Stimulated activated naive CD8-positive, alpha-beta T cell treated with anti-CD3 and anti-CD28 coated beads, Interleukin-15, amount 100 ng/mL, for 72 hours (primary cell): ENCODE results near the gene LCNL1.
A peak's percentile ranks its signal among the peaks of the same experiment; 100 is the strongest.

Source experiments
- ATAC-seq: fragments of 150-1000 bp; cut with Tn5 transposase; 2 replicates; pipeline ENCODE4 v1.10.0; 2021; ENCODE audit warnings: mild to moderate bottlenecking, moderate library complexity
- DNase-seq, 2 donors: peaks; one replicate each; pipeline ENCODE4 v3.0.0; 2021 to 2022
- H3K27ac Mint-ChIP-seq, 2 donors: one replicate each; pipeline ENCODE4 v1.8.0; 2022; ENCODE audit warnings: mild to moderate bottlenecking in 2 of 2, mixed read lengths in 2 of 2, moderate library complexity in 2 of 2
- H3K27me3 Mint-ChIP-seq: one replicate; pipeline ENCODE4 v1.8.0; 2022; ENCODE audit warnings: mixed read lengths
- H3K4me1 Mint-ChIP-seq: one replicate; pipeline ENCODE4 v1.8.0; 2022; ENCODE audit warnings: mild to moderate bottlenecking, mixed read lengths
- H3K4me3 Mint-ChIP-seq, 2 donors: one replicate each; pipeline ENCODE4 v1.8.0; 2022; ENCODE audit warnings: mild to moderate bottlenecking in 2 of 2, mixed read lengths in 2 of 2, moderate library complexity in 1 of 2
- H3K9me3 Mint-ChIP-seq, 2 donors: one replicate each; pipeline ENCODE4 v1.8.0; 2022; ENCODE audit warnings: mixed read lengths in 2 of 2

Gene LCNL1

GRCh38 chr9:137015976-137016375 is 33.2 kb downstream of the LCNL1 start:
- no peak overlapping the region for H3K27ac Mint-ChIP-seq
- H3K27me3 Mint-ChIP-seq: no peaks in the 10 kb centered on the region
- DNase-seq (no peak), ATAC-seq (no peak)
- no peak overlapping the region for H3K4me3 Mint-ChIP-seq
- no peaks in the 10 kb centered on the region for H3K9me3 Mint-ChIP-seq
- H3K4me1 Mint-ChIP-seq: peaks cover 8% of the 10 kb centered on the region

DNA sequence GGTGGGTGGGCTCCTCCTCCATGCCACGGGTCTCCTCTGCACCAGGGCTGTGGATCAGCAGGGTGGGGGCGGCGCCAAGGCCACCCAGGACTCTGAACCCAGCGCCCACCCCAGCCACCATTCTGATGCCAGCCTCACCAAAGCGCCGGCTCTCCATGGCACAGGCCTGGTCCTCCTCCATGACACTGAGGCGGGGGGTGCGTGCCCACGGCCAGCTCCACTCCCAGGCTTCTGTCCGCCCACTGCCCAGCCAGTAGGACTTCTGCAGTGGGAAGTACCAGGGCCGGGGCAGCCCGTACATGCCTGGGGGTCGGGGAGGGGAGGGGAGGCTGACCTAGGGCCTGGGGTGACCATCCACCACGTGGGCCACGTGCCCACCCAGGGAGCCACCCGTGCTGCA is 33.6 kb downstream of the LCNL1 start:
- H3K9me3 Mint-ChIP-seq: no peaks in the 10 kb centered on the region
- peak; percentile 5 for ATAC-seq
- H3K4me3 Mint-ChIP-seq: no peak overlapping the region
- no peak for DNase-seq
- no peak overlapping the region for H3K27ac Mint-ChIP-seq
- H3K4me1 Mint-ChIP-seq: peaks cover 8% of the 10 kb centered on the region
- no peaks in the 10 kb centered on the region for H3K27me3 Mint-ChIP-seq

DNA sequence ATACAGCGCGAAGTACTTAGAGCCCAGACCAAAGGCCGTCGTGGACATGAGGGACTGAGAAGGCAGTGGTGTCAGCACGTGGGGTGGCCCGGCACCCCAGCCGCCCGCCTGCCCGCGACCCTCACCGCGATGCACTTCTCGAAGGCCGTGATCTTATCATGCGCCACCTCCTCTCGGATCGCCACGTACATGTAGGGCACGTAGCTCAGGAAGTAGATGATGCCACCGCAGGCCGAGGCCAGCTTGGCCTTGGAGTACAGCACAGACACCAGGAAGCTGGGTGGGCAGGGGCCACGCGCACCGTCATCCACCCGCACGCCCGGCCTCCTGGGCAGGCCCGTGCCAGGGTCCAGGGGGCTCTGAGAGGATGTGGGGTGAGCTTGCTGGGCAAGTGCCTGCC is 34.3 kb downstream of the LCNL1 start:
- ATAC-seq: no peak
- no peaks in the 10 kb centered on the region for H3K9me3 Mint-ChIP-seq
- H3K4me3 Mint-ChIP-seq: no peak overlapping the region
- no peaks in the 10 kb centered on the region for H3K27me3 Mint-ChIP-seq
- H3K27ac Mint-ChIP-seq: no peak overlapping the region
- peaks cover 14% of the 10 kb centered on the region for H3K4me1 Mint-ChIP-seq
- no peak for DNase-seq

DNA sequence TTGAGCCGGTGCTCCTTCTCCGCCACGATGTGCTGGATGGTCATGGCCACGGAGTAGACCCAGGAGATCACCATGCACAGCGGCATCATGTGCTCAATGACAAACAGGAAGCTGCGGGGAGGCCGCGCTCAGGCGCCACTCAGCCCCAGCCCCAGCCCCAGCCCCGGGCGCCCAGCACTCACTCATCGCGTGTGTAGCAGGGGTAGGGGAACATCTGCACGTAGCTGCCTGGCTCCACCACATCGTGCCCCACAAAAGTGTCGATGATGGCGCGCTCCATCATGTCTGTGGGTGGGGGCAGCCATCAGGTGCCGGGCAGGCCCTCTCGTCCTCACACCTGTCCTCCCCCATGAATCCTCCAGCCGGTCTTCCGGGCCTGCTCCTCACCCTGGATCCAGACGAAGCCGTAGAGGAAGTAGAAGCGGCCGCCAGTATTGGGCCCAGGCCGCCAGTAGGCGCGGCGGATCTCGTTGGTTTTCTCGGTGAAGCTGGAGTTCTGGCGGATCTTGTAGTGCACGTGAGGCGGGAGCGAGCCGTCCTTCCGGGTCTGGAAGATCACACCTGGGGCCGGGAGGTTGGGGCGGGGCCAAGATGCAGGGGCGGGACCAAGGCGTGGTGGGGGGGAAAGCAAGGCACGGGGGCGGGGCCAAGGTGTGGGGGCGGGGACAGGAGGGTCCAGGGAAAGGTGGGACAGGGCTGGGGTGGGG is 35.2 kb downstream of the LCNL1 start:
- H3K9me3 Mint-ChIP-seq: no peaks in the 10 kb centered on the region

GRCh38 chr9:137018761-137019559 is 36.2 kb downstream of the LCNL1 start:
- peaks cover 20% of the 10 kb centered on the region for H3K4me1 Mint-ChIP-seq
- no peak overlapping the region for H3K4me3 Mint-ChIP-seq
- ATAC-seq (no peak), DNase-seq (no peak)
- no peak overlapping the region for H3K27ac Mint-ChIP-seq
- no peaks in the 10 kb centered on the region for H3K27me3 Mint-ChIP-seq
- no peaks in the 10 kb centered on the region for H3K9me3 Mint-ChIP-seq

More for the DNA sequence above, 35.2 kb downstream of the LCNL1 start:
- DNase-seq: no peak
- ATAC-seq: no peak
- Mint-ChIP-seq H3K4me1 (peaks cover 17% of the 10 kb centered on the region), H3K27ac (no peak overlapping the region), H3K27me3 (no peaks in the 10 kb centered on the region), H3K4me3 (no peak overlapping the region)

DNA sequence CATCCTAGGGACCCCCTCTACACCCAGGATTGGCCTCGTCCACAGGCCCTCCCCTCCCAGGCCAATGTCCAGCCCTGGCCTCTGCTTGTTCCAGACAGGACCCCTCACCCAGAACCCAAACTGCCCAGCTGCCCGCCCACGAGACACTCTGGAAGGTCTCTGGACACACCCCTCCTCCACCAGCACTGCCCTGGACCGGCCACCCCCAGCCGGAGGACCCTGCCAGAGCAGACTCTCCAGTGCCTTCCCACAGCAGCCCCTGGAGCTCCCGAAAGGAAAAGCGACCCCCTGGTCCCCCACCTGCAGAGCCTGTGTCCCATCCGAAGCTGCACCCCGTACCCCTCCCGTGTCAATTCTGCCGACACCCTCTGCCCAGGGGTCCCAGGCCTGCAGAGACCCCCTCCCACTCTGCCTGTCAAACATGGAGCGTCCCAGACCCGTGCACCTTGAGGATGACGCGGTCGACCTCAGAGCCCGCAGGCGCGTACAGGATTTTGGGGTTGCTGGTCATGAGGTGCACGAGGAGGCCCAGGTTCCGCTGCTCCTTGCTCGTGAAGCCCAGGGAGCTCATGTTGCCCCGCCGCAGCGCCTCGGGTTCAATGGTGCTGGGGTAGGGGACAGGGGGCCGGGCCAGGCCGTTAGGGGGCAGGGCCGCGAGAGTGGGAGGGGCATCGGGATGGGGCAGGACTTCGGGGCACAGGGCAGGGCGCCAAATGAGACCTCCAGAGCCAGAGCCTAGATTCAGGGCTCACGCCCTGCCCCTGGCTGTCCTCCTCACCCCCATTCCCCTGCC is 37.3 kb downstream of the LCNL1 start:
- Mint-ChIP-seq H3K4me1 (peaks cover 32% of the 10 kb centered on the region), H3K27me3 (no peaks in the 10 kb centered on the region), H3K9me3 (no peaks in the 10 kb centered on the region), H3K4me3 (no peak overlapping the region), H3K27ac (no peak overlapping the region)
- no peak for DNase-seq
- no peak for ATAC-seq

- no peaks in the 10 kb centered on the region for H3K27me3 Mint-ChIP-seq
- ATAC-seq: no peak
- no peak overlapping the region for H3K4me3 Mint-ChIP-seq
- DNase-seq: no peak
- no peaks in the 10 kb centered on the region for H3K9me3 Mint-ChIP-seq
- no peak overlapping the region for H3K27ac Mint-ChIP-seq
- peaks cover 35% of the 10 kb centered on the region for H3K4me1 Mint-ChIP-seq
Observed at GRCh38 chr9:137020771-137021567, 38.2 kb downstream of the LCNL1 start.

- Mint-ChIP-seq H3K4me1 (peaks cover 41% of the 10 kb centered on the region), H3K27me3 (no peaks in the 10 kb centered on the region), H3K4me3 (no peak overlapping the region), H3K9me3 (no peaks in the 10 kb centered on the region), H3K27ac (no peak overlapping the region)
- DNase-seq (no peak), ATAC-seq (no peak)
Observed at GRCh38 chr9:137021568-137021978, 38.8 kb downstream of the LCNL1 start.

DNA sequence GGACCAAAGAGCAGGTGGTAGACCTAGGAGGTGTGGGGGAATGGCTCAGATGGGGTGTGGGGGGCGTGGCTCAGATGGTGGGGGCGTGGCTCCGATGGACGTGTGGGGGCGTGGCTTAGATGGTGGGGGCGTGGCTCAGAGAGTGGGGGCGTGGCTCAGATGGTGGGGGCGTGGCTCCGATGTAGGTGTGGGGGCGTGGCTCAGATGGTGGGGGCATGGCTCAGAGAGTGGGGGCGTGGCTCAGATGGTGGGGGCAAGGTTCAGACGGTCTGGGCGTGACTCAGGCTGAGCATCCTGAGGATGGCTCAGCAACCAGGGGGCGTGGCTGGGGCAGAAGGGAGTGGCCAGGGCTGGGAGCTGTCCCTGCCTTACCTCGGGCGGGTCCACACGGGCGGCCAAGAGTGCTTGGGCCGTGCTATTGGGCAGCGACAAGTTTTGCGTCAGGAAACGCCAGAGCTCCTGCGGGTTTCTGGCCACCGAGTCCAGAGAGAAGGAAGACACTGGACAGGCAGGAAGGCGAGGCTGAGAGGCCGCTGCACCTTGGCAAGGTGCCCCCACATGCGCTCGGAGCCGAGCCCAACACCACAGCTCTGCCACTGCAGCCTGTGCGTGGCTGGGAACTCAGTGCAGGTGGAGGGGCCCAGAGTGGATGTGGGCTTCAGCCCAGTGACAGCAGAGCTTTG is 39.3 kb downstream of the LCNL1 start:
- Mint-ChIP-seq H3K27ac (no peak overlapping the region), H3K4me3 (no peak overlapping the region), H3K27me3 (no peaks in the 10 kb centered on the region), H3K9me3 (no peaks in the 10 kb centered on the region), H3K4me1 (peaks cover 46% of the 10 kb centered on the region)
- DNase-seq (peak; percentile 67 to 75), ATAC-seq (peak; percentile 68)

DNA sequence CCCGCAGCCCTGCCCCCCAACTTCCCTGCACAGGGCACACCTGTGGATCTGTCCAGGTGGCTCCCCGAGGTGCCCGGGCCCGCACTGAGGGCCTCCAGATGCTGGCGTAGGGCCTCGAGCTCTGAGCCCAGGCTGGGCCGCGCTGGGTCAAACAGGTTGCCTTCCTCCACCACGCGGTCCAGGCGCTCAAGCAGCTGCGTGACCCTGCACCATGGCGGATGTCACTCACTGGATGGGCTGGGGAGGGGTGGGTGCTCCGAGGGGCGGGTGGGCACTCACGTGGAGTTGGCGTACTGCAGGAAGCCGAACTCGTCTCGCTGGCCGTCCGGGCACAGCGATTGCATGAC is 39.8 kb downstream of the LCNL1 start:
- DNase-seq (no peak), ATAC-seq (no peak)
- Mint-ChIP-seq H3K4me3 (no peak overlapping the region), H3K9me3 (no peaks in the 10 kb centered on the region), H3K27me3 (no peaks in the 10 kb centered on the region), H3K4me1 (peaks cover 51% of the 10 kb centered on the region), H3K27ac (no peak overlapping the region)

GRCh38 chr9:137023157-137023556 is 40.4 kb downstream of the LCNL1 start:
- H3K4me1 Mint-ChIP-seq: peaks cover 51% of the 10 kb centered on the region
- no peak overlapping the region for H3K27ac Mint-ChIP-seq
- no peak for DNase-seq
- ATAC-seq: no peak
- no peaks in the 10 kb centered on the region for H3K9me3 Mint-ChIP-seq
- no peaks in the 10 kb centered on the region for H3K27me3 Mint-ChIP-seq
- H3K4me3 Mint-ChIP-seq: no peak overlapping the region

- H3K27ac Mint-ChIP-seq: no peak overlapping the region
- no peaks in the 10 kb centered on the region for H3K9me3 Mint-ChIP-seq
- no peak for DNase-seq
- H3K4me3 Mint-ChIP-seq: no peak overlapping the region
- H3K4me1 Mint-ChIP-seq: peaks cover 50% of the 10 kb centered on the region
- ATAC-seq: no peak
- no peaks in the 10 kb centered on the region for H3K27me3 Mint-ChIP-seq
Observed at GRCh38 chr9:137023583-137023991, 40.8 kb downstream of the LCNL1 start.

- no peak for ATAC-seq
Observed at GRCh38 chr9:137025517-137025966, 42.7 kb downstream of the LCNL1 start.

DNA sequence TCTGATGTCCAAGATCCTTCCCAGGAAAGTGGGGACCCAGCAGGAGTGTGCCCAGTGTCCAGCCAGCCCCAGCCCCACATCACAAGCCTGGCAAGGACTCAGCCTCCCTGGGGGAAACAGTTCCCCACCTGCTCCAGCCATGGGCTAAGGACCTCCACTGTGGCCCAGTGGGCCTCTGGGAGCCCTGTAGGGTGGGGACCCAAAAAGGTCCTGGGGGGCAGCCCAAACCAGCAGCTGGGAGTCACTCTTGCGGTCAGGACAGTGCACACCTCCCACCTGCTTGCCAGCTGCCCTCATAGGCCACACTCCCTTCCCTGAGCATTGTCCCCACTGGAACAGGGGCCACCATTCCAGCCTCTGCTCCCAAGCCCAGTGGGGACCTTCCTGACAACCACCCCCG is 43.6 kb downstream of the LCNL1 start:
- Mint-ChIP-seq H3K4me1 (peaks cover 70% of the 10 kb centered on the region), H3K4me3 (no peak overlapping the region), H3K9me3 (no peaks in the 10 kb centered on the region), H3K27ac (no peak overlapping the region), H3K27me3 (no peaks in the 10 kb centered on the region)
- DNase-seq (no peak), ATAC-seq (no peak)

More at GRCh38 chr9:137025517-137025966, 42.7 kb downstream of the LCNL1 start:
- Mint-ChIP-seq H3K4me1 (peaks cover 64% of the 10 kb centered on the region), H3K27me3 (no peaks in the 10 kb centered on the region), H3K9me3 (no peaks in the 10 kb centered on the region), H3K27ac (no peak overlapping the region), H3K4me3 (no peak overlapping the region)
- no peak for DNase-seq

GRCh38 chr9:137026828-137027227 is 44.0 kb downstream of the LCNL1 start:
- H3K27ac Mint-ChIP-seq: no peak overlapping the region

More at GRCh38 chr9:137026828-137027227, 44.0 kb downstream of the LCNL1 start:
- peak overlapping the region; percentile 81 to 86 for H3K4me3 Mint-ChIP-seq
- DNase-seq (no peak), ATAC-seq (no peak)
- peaks cover 71% of the 10 kb centered on the region for H3K4me1 Mint-ChIP-seq
- H3K27me3 Mint-ChIP-seq: no peaks in the 10 kb centered on the region
- no peaks in the 10 kb centered on the region for H3K9me3 Mint-ChIP-seq
